Measurements from ENCODE around the gene ZNF672.

Gene ZNF672

DNA sequence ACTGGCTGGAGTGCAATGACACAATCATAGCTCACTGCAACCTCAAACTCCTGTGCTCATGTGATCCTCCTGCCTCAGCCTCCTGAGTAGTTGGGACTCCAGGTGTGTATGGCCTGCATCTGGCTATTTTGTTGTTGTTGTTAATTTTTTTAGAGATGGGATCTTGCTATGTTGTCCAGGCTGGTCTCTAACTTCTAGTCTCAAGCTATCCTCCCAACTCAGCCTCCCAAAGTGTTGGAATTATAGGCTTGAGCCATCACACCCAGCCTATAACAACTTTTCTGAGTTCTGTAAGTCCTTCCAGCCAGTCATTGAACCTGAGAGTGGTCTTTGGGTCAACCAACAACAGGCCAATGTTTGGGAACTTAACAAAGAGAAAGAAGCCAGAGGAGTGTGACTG lies 56.8 kb downstream of the ZNF672 start:
- no peak for DNase-seq

DNA sequence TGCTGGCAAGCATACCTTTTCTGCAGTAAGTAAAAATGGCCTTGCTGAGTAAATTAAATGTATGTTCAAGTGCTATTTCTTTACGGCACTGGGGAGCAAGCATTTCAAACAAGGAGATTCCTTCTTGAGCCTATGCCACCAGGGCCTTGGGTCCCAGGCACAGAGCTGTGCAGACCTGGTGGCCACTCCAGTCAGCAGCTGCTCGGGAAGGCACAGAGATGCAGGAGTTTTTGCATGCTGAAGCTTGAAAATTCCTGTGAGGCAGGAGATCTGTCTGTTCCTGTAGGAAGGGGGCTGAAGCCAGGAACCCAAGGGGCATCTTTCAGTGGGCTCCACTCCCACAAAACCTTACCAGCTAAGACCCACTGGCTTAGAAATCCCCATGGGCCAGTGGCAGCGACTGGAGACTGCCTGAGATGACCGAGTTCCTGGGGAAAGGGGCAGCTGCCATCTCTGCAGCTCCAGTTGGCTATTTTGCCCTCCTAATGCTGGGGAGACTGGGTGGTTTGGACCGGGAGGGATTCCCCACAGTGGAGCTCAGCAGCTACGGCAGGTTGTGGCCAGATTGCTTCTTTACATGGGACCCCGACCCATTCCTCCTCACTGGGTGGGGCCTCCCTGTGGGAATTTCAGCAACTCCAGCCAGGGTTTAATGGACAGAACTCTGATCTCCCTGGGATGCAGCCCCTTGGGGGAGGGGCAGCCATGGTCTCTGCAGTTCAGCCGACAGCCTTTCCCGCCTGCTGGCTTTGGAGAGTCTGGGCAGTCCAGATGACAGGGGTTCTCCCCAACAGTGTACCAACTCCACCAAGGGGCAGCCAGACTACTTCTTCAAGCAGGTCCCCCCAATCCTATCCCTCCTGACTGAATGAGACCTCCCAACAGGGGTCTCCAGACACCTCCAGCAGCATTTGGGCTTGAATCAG lies 59.7 kb downstream of the ZNF672 start:
- DNase-seq, result no peak
